H1 (cell line): Measurements from ENCODE around the gene EIF4A2. TPM values are rescaled to one million over a fixed set of nuclear protein-coding genes. Genes with fewer than 3 reads are reported as not detected.
A peak's percentile ranks its signal among the peaks of the same experiment; 100 is the strongest.

Experiments used
- ASH2L ChIP-seq: fragments of 200-600, 300-600 bp; sonication (generic); IDR thresholded peaks from one replicate; pipeline ENCODE4 v1.7.1; 2017; ENCODE audit warnings: low read length
- POLR2A ChIP-seq, 2 experiments: IDR thresholded peaks; 1 replicate in 1 of 2; 2 replicates in 1 of 2; pipeline ENCODE4 v1.6.1; 2011; ENCODE audit warnings: low read depth in 2 of 2, low read length in 2 of 2, mild to moderate bottlenecking in 2 of 2; ENCODE audit errors: control extremely low read depth in 1 of 2
- RBBP5 ChIP-seq: IDR thresholded peaks from 2 replicates; pipeline ENCODE4 v1.7.1; 2012; ENCODE audit warnings: low read depth, mild to moderate bottlenecking, inconsistent platforms, low read length, moderate library complexity, borderline replicate concordance
- polyA plus RNA-seq, 7 experiments: library from polyadenylated mRNA; depleted of rRNA in 3 of 7; stranded (reverse) in 5 of 7; unstranded in 2 of 7; fragments of >200 nt in 5 of 7; fragments of 200-250 nt in 2 of 7; gene quantifications; 1 replicate in 5 of 7; 2 replicates in 1 of 7; 4 replicates in 1 of 7; pipeline versions ENCODE4 v1.2.1 to v1.2.3, GENCODE V29; 2011 to 2013; ENCODE audit warnings: missing spikeins in 2 of 7, mixed read lengths in 2 of 7
- total RNA-seq: library from RNA; stranded (reverse); fragmentation: NEBNext Ultra II Directional; extraction: Animal tissue kit (Norgen Biotek cat#: 25700); gene quantifications from 2 replicates; pipeline ENCODE4 v1.2.1, GENCODE V29; 2021
- TF ChIP-seq, protein P1 (sequence below): IDR thresholded peaks from 2 replicates; pipeline ENCODE4 v1.6.1; 2012; ENCODE audit warnings: inconsistent platforms

EIF4A2 gene
- total and polyA plus RNA-seq, 2 of the 8 experiments (the other 6 are each of a cell fraction or from before 2014, with no cell fraction given), result 527 to 604 TPM

DNA sequence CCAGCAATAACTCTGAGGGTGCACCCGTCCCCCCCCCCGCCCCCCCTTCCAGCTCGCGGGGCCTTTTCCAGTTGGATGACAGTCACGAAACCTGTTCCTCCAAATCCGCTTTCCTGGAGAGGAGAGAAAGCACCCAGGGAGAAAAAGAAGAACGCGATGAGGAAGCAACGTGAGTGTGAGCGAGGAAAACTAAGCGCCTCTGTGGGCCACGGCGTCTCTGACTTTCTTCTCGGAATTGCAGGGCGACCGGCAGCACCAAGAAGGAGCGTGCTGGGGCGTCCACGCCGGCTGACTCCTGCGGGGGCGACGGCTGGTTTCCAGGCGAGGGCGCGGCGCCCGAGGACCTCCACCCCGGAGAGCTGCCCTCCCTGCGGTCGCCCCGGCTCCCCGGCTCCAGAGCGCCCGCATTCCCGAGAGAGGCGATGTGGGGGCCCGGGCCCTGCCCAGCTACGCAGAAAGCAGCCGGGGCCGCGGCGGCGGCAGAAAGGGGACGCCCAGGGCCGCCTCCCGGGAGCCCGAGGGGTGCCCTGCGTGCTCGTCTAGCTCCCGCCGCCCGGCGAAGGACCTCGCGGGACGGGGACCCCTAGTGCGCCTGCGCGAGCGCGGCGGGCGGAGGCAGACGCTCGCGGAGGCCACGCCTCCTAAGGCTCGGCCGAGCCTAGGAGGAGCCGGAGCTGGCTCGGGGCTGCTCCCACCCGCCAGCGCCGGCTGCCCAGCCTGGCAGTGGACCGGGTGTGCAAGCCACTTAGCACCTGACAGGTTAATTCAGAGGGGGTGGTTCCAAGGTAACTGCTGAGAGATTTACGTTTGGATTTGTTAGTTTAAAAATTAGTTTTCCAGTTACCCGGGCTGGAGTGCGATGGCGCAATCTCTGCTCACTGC lies 43.8 kb downstream of the EIF4A2 start (continued):
- TF ChIP-seq RBBP5 (peak; percentile 51; the same call in 1 of the 2 replicates), POLR2A (IDR thresholded peaks at IDR 0.05; ENCODE audit: control extremely low read depth in 1 of 2, low read depth in 2 of 2, low read length in 2 of 2) (peak in 1 of 2 experiments; percentile 27; a peak in 1 of 3 replicates), ASH2L (peak; percentile 71)
- TF ChIP-seq, protein P1, sequence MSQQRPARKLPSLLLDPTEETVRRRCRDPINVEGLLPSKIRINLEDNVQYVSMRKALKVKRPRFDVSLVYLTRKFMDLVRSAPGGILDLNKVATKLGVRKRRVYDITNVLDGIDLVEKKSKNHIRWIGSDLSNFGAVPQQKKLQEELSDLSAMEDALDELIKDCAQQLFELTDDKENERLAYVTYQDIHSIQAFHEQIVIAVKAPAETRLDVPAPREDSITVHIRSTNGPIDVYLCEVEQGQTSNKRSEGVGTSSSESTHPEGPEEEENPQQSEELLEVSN, result peak; percentile 85
